Stomach (tissue), 9 donors: Measurements from ENCODE around the gene IWS1. TPM values are rescaled to one million over a fixed set of nuclear protein-coding genes. Genes with fewer than 3 reads are reported as not detected.

Source experiments
- DNase-seq, 2 donors: peaks; one replicate each; pipeline versions ENCODE4 v3.0.0 to v3.0.0-alpha.2; 2013 to 2019
- H3K27ac ChIP-seq, 5 donors: fragments of 200-600 bp in 4 of 5; sonication (generic) in 4 of 5; one replicate each; pipeline ENCODE4 v1.5.1; 2013 to 2019; ENCODE audit warnings: mild to moderate bottlenecking in 1 of 5, moderate library complexity in 1 of 5
- H3K27me3 ChIP-seq, 3 donors: fragments of 200-600 bp; sonication (generic); one replicate each; pipeline ENCODE4 v1.5.1; 2017 to 2019; ENCODE audit warnings: mixed run types in 1 of 3
- H3K36me3 ChIP-seq, 4 donors: fragments of 200-600 bp; sonication (generic); 1 replicate in 3 of 4; 2 replicates in 1 of 4; pipeline ENCODE4 v1.5.1; 2016 to 2019
- H3K4me1 ChIP-seq, 4 donors: fragments of 200-600 bp; sonication (generic); one replicate each; pipeline ENCODE4 v1.5.1; 2016 to 2019
- H3K4me3 ChIP-seq, 4 donors: fragments of 200-600 bp; sonication (generic) in 3 of 4; one replicate each; pipeline ENCODE4 v1.5.1; 2016 to 2019; ENCODE audit warnings: mild to moderate bottlenecking in 1 of 4
- H3K9me3 ChIP-seq, 4 donors: fragments of 200-600 bp; sonication (generic); one replicate each; pipeline ENCODE4 v1.5.1; 2016 to 2019
- CTCF ChIP-seq, 7 experiments: fragments of 450-650 bp in 4 of 7; fragments of 200-600 bp in 3 of 7; sonication (generic) in 3 of 7; IDR thresholded peaks; one replicate each; pipeline ENCODE4 v1.5.1; 2016 to 2019; ENCODE audit warnings: antibody characterized with exemption in 7 of 7, control low read depth in 2 of 7, mild to moderate bottlenecking in 1 of 7
- EP300 ChIP-seq: sonication (generic); formaldehyde crosslinking; IDR thresholded peaks from one replicate; pipeline ENCODE4 v1.6.1; 2017; ENCODE audit warnings: antibody characterized with exemption
- POLR2A ChIP-seq, 4 donors: fragments of 450-650 bp; IDR thresholded peaks; one replicate each; pipeline ENCODE4 v1.6.1; 2016; ENCODE audit warnings: antibody characterized with exemption in 4 of 4, control low read depth in 2 of 4, mild to moderate bottlenecking in 1 of 4, moderate library complexity in 1 of 4
- POLR2AphosphoS5 ChIP-seq, 3 donors: sonication (generic); formaldehyde crosslinking; IDR thresholded peaks; one replicate each; pipeline ENCODE4 v1.6.1; 2016; ENCODE audit warnings: antibody characterized with exemption in 3 of 3
- WGBS, 5 donors: extraction: QIAGEN DNeasy Blood & Tissue Kit in 3 of 5; methylation state at CpG; one replicate each; pipeline versions ENCODE4 v1.1.5 to v1.1.7; 2013 to 2018; 5-methylcytosine and 5-hydroxymethylcytosine counted together
- intact Hi-C: fragments of 100-400 bp; cut with DNase I; formaldehyde crosslinking; loops from one replicate; pipeline ENCODE4 v1.15.1; 2023; ENCODE audit warnings: low total_unique reads
- polyA plus RNA-seq, 3 donors: library from polyadenylated mRNA; stranded (reverse); fragments of 200-250 nt; gene quantifications; one replicate each; pipeline ENCODE4 v1.2.3, GENCODE V29; 2013
- total RNA-seq, 5 donors: library from RNA; depleted of rRNA; stranded (reverse); fragments of >200 nt; gene quantifications; one replicate each; pipeline versions ENCODE4 v1.1.0 to v1.2.3, GENCODE V29; 2014 to 2016
- donor health status: healthy with polysubstance abuse.
- donor health status: Bipolar disorder and iron deficiency.
- donor health status: healthy.

The IWS1 gene
- total and polyA plus RNA-seq, 8 donors, result 18.7 to 145 (median 36.4) TPM

- H3K36me3 ChIP-seq, result peaks cover 9 to 80% (median 72%) of the 10 kb centered on the region in 4 donors
- DNase-seq, result no peak
- 87 to 97% (median 93%) methylated on average over 2 of the region's 2 CpGs for WGBS, 5 donors
- no peak overlapping the region for H3K27ac ChIP-seq
- peaks cover 0 to 28% (median 13%) of the 10 kb centered on the region in 4 donors for H3K4me1 ChIP-seq
- no peak overlapping the region for H3K4me3 ChIP-seq
- H3K9me3 ChIP-seq, result no peaks in the 10 kb centered on the region
- no peaks in the 10 kb centered on the region for H3K27me3 ChIP-seq
- intact Hi-C loops, result no loop called here
- TF ChIP-seq POLR2A (IDR thresholded peaks at IDR 0.05) (no peak), POLR2AphosphoS5 (IDR thresholded peaks at IDR 0.05) (no peak), CTCF (IDR thresholded peaks at IDR 0.05) (no peak), EP300 (no peak)
Measured at GRCh38 chr2:127517465-127517864, 8.8 kb downstream of the IWS1 start.

- Histone ChIP-seq H3K9me3 (no peaks in the 10 kb centered on the region), H3K27ac (peak overlapping the region in 2 of 5 donors; percentile 42 to 73), H3K4me3 (no peak overlapping the region), H3K36me3 (peaks cover 9 to 67% (median 59%) of the 10 kb centered on the region in 4 donors), H3K27me3 (no peaks in the 10 kb centered on the region), H3K4me1 (peaks cover 0 to 28% (median 14%) of the 10 kb centered on the region in 4 donors)
- peak in 1 of 2 donors; percentile 71 for DNase-seq
- WGBS, 5 donors, result 75 to 90% (median 84%) methylated on average over 14 of the region's 14 CpGs
- intact Hi-C loops, result no loop called here
- TF ChIP-seq POLR2AphosphoS5 (IDR thresholded peaks at IDR 0.05) (peak in 1 of 3 donors; percentile 23), CTCF (IDR thresholded peaks at IDR 0.05) (no peak)
Measured at GRCh38 chr2:127516041-127516762, 10.1 kb downstream of the IWS1 start.

GRCh38 chr2:127515383-127515915 lies 10.8 kb downstream of the IWS1 start:
- H3K36me3 ChIP-seq, result peaks cover 9 to 60% (median 52%) of the 10 kb centered on the region in 4 donors
- no peaks in the 10 kb centered on the region for H3K9me3 ChIP-seq
- H3K4me1 ChIP-seq, result peaks cover 0 to 28% (median 14%) of the 10 kb centered on the region in 4 donors
- intact Hi-C loops, result no loop called here
- H3K4me3 ChIP-seq, result no peak overlapping the region
- TF ChIP-seq CTCF (IDR thresholded peaks at IDR 0.05) (no peak), EP300 (no peak), POLR2A (IDR thresholded peaks at IDR 0.05) (no peak), POLR2AphosphoS5 (IDR thresholded peaks at IDR 0.05) (no peak)
- 56 to 69% (median 61%) methylated on average over 6 of the region's 6 CpGs for WGBS, 5 donors
- no peaks in the 10 kb centered on the region for H3K27me3 ChIP-seq
- peak in 1 of 2 donors; percentile 32 for DNase-seq
- peak overlapping the region in 2 of 5 donors; percentile 10 to 73 for H3K27ac ChIP-seq

DNA sequence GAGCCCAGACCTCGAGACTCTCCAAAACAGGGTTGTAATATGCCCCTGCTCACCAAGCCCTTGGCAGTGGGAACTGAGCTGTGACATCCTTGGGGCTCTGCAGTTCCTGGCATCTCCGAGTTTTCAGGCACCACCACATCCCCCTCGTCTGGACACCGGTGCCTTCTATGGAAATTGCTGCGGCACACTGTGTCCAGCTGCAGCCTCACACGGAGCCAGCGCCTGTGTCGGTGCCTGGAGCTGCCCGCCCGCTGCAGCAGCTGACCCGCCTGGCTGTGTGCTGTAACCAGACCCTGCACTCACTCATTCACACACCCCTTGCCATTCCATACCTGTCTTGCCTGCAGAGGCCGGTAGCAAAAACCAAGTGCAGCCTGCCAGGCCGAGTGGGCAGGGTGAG lies 11.8 kb downstream of the IWS1 start:
- no peaks in the 10 kb centered on the region for H3K9me3 ChIP-seq
- no peak overlapping the region for H3K4me3 ChIP-seq
- intact Hi-C loops, result no loop called here
- peaks cover 0 to 34% (median 14%) of the 10 kb centered on the region in 4 donors for H3K4me1 ChIP-seq
- 87 to 94% (median 93%) methylated on average over 10 to 13 of the region's 13 CpGs for WGBS, 5 donors
- TF ChIP-seq EP300, result no peak
- no peak overlapping the region for H3K27ac ChIP-seq
- DNase-seq, result no peak
- H3K27me3 ChIP-seq, result no peaks in the 10 kb centered on the region
- peaks cover 9 to 50% (median 43%) of the 10 kb centered on the region in 4 donors for H3K36me3 ChIP-seq

GRCh38 chr2:127514076-127514475 lies 12.2 kb downstream of the IWS1 start:
- TF ChIP-seq CTCF (IDR thresholded peaks at IDR 0.05) (no peak), EP300 (no peak), POLR2AphosphoS5 (IDR thresholded peaks at IDR 0.05) (no peak), POLR2A (IDR thresholded peaks at IDR 0.05) (no peak)
- DNase-seq, result no peak
- H3K4me3 ChIP-seq, result no peak overlapping the region
- intact Hi-C loops, result no loop called here
- 81 to 84% (median 82%) methylated on average over 10 of the region's 10 CpGs for WGBS, 5 donors
- no peak overlapping the region for H3K27ac ChIP-seq
- H3K27me3 ChIP-seq, result no peaks in the 10 kb centered on the region
- peaks cover 9 to 47% (median 41%) of the 10 kb centered on the region in 4 donors for H3K36me3 ChIP-seq
- peaks cover 2 to 38% (median 16%) of the 10 kb centered on the region in 4 donors for H3K4me1 ChIP-seq
- no peaks in the 10 kb centered on the region for H3K9me3 ChIP-seq
